Glutamatergic neuron (in vitro differentiated cells): ENCODE results near the gene HCN2. TPM values are rescaled to one million over a fixed set of nuclear protein-coding genes. Genes with fewer than 3 reads are reported as not detected.
A peak's percentile ranks its signal among the peaks of the same experiment; 100 is the strongest.

Source experiments
- DNase-seq: peaks from one replicate; pipeline ENCODE4 v3.0.0; 2022
- H3K27ac Mint-ChIP-seq: one replicate; pipeline ENCODE4 v1.8.0; 2020; ENCODE audit warnings: mild to moderate bottlenecking, mixed read lengths, inconsistent platforms; ENCODE audit not compliant: unreplicated experiment
- H3K27me3 Mint-ChIP-seq: one replicate; pipeline ENCODE4 v1.8.0; 2020; ENCODE audit warnings: mild to moderate bottlenecking, moderate library complexity, mixed read lengths, inconsistent platforms; ENCODE audit not compliant: unreplicated experiment
- H3K36me3 Mint-ChIP-seq: one replicate; pipeline ENCODE4 v1.8.0; 2020; ENCODE audit warnings: mild to moderate bottlenecking, mixed read lengths, inconsistent platforms; ENCODE audit not compliant: unreplicated experiment
- H3K4me1 Mint-ChIP-seq: one replicate; pipeline ENCODE4 v1.8.0; 2020; ENCODE audit warnings: mild to moderate bottlenecking, low read depth, mixed read lengths, inconsistent platforms; ENCODE audit not compliant: unreplicated experiment
- H3K4me3 Mint-ChIP-seq: one replicate; pipeline ENCODE4 v1.8.0; 2020; ENCODE audit warnings: mild to moderate bottlenecking, mixed read lengths, inconsistent platforms; ENCODE audit not compliant: unreplicated experiment
- H3K9me3 Mint-ChIP-seq: one replicate; pipeline ENCODE4 v1.8.0; 2020; ENCODE audit warnings: mild to moderate bottlenecking, moderate library complexity, mixed read lengths, inconsistent platforms; ENCODE audit not compliant: unreplicated experiment
- total RNA-seq: library from RNA; stranded (reverse); fragmentation: NEBNext Ultra II Directional; extraction: Animal tissue kit (Norgen Biotek cat#: 25700); gene quantifications from one replicate; pipeline ENCODE4 v1.2.1, GENCODE V29; 2021; ENCODE audit not compliant: unreplicated experiment
- TF ChIP-seq, protein P1 (sequence below): fragments of 200-600 bp; sonication (generic); IDR thresholded peaks from one replicate; pipeline ENCODE4 v1.5.0; 2021; ENCODE audit not compliant: partially characterized antibody, unreplicated experiment

Gene HCN2
- total RNA-seq, 1 donor from 2014 or later: 33.2 TPM

DNA sequence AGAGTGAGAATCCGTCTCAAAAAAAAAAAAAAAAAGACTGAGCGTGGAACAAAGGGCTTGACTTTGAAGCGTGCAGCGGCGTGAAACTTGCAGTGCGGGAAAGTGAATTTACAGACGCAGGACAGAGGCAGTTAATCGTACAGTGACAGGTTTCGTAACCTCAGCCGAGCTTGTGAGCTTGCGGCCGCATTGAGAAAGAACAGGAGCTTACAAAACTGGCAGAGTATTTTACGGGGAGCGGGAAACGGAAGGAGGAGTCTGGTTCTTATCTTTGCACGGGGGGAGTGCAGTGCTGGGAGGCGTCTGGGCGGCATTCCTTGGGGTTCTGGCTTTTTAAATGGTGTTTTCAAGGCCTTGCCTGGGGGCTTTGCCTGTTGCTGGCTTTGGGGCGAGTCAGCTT is 23.3 kb upstream of the HCN2 start:
- Mint-ChIP-seq H3K36me3 (peaks cover 5% of the 10 kb centered on the region), H3K27ac (no peak overlapping the region), H3K9me3 (peaks cover 21% of the 10 kb centered on the region), H3K4me3 (no peak overlapping the region), H3K4me1 (peaks cover 8% of the 10 kb centered on the region), H3K27me3 (peaks cover 11% of the 10 kb centered on the region)
- DNase-seq: no peak
- TF ChIP-seq, protein P1, sequence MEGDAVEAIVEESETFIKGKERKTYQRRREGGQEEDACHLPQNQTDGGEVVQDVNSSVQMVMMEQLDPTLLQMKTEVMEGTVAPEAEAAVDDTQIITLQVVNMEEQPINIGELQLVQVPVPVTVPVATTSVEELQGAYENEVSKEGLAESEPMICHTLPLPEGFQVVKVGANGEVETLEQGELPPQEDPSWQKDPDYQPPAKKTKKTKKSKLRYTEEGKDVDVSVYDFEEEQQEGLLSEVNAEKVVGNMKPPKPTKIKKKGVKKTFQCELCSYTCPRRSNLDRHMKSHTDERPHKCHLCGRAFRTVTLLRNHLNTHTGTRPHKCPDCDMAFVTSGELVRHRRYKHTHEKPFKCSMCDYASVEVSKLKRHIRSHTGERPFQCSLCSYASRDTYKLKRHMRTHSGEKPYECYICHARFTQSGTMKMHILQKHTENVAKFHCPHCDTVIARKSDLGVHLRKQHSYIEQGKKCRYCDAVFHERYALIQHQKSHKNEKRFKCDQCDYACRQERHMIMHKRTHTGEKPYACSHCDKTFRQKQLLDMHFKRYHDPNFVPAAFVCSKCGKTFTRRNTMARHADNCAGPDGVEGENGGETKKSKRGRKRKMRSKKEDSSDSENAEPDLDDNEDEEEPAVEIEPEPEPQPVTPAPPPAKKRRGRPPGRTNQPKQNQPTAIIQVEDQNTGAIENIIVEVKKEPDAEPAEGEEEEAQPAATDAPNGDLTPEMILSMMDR: no peak

DNA sequence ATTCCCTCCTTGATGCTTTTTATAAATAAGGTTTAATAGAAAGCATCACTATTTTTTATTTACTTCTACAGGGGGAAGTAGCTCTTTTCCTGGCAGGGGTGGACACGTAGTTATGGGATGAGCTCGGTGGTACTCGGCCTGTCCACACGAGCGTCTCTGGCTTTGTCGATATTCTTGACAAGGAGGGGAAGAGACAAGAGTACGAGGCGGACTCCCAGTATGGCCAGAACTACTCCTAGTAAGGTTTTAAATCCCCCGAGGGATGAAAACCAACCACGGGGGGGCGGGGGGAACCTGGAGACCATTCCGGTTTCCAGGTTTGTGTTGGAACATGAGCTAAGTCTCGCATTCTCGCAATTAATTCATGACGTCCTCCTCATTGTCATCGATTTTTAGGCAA is 22.8 kb upstream of the HCN2 start:
- peaks cover 5% of the 10 kb centered on the region for H3K36me3 Mint-ChIP-seq
- TF ChIP-seq, protein P1: no peak
- peaks cover 9% of the 10 kb centered on the region for H3K4me1 Mint-ChIP-seq
- DNase-seq: no peak
- H3K4me3 Mint-ChIP-seq: no peak overlapping the region
- H3K9me3 Mint-ChIP-seq: peaks cover 21% of the 10 kb centered on the region
- H3K27ac Mint-ChIP-seq: peak overlapping the region; percentile 31
- H3K27me3 Mint-ChIP-seq: peaks cover 11% of the 10 kb centered on the region

DNA sequence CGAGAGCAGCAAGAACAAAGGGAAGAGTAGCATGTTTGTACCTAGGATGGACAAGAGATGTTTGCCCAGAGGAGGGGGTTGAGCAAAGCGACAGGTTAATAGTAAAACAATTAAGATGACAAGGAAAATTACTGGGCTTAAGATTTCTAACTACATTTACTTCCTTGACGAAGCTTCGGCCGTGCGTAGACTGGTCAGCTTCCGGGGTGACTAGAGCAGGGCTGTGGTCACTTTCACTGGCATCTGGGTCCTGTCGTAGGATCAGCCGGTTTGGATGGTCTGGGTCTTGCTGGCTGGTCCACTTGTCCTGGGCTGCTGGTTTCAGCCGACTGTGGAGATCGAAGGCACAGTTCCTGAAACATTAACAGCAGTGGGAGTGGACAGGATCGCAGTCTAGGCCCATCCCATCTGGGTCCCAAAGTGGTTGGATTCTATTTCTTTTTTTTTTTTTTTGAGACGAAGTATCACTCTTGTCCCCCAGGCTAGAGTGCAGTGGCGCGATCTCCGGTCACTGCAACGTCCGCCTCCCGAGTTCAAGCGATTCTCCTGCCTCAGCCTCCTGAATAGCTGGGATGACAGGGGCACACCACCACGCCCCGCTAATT is 22.3 kb upstream of the HCN2 start:
- no peak for DNase-seq
- Mint-ChIP-seq H3K9me3 (peaks cover 22% of the 10 kb centered on the region), H3K4me3 (no peak overlapping the region), H3K4me1 (peaks cover 9% of the 10 kb centered on the region), H3K27me3 (peaks cover 13% of the 10 kb centered on the region), H3K27ac (peak overlapping the region; percentile 31), H3K36me3 (peaks cover 4% of the 10 kb centered on the region)
- TF ChIP-seq, protein P1: no peak

DNA sequence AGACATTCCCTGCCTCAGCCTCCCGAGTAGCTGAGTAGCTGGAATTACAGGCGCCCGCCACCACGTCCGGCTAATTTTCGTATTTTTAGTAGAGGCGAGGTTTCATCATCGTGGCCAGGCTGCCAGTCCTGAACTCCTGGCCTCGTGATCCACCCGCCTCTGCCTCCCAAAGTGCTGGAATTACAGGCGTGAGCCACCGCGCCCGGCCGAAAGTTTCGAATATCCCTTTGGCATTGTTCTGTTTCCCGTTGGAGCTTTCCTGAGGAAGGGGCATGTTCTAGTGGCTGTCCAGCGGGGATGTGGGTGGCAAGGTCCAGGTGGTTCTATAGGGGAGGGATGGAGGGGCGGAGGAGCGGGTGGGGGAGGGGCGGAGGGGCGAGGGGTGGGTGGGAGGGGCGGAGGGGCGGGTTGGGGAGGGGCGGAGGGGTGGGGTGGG is 19.4 kb upstream of the HCN2 start:
- H3K27me3 Mint-ChIP-seq: peaks cover 16% of the 10 kb centered on the region
- no peak overlapping the region for H3K4me3 Mint-ChIP-seq
- peaks cover 18% of the 10 kb centered on the region for H3K4me1 Mint-ChIP-seq
- H3K36me3 Mint-ChIP-seq: no peaks in the 10 kb centered on the region
- H3K9me3 Mint-ChIP-seq: peaks cover 24% of the 10 kb centered on the region
- TF ChIP-seq, protein P1: no peak
- DNase-seq: no peak
- H3K27ac Mint-ChIP-seq: no peak overlapping the region

DNA sequence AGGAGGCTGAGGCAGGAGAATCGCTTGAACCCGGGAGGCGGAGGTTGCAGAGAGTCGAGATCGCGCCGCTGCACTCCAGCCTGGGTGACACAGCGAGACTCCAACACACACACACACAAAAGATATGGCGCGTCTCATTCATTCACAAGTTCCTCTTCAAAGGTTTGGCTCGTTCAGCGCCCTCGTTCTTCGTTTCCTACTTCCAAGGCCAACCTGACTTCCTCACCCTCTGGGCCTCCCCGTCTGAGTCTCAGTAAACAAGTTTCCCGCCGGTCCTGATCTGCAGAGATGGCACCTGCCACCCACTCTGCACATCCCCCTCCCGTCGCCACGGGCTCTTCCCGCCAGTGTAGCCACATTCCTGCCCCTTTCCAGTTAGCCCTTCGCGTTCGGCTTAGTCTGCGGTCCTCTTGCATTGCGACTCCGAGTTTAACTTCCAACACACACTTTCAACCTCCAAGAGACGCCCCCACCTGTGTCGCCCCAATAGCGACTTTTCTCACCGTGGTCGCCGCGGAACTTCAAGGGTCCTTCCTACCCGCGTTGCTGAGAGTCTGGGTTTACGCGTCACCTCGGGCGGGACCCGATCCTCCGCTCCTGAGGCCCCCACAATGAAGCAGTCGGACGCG is 18.6 kb upstream of the HCN2 start:
- H3K27me3 Mint-ChIP-seq: peaks cover 16% of the 10 kb centered on the region
- H3K4me3 Mint-ChIP-seq: peak overlapping the region; percentile 94
- TF ChIP-seq, protein P1: no peak
- H3K4me1 Mint-ChIP-seq: peaks cover 18% of the 10 kb centered on the region
- no peaks in the 10 kb centered on the region for H3K36me3 Mint-ChIP-seq
- DNase-seq: no peak
- peaks cover 24% of the 10 kb centered on the region for H3K9me3 Mint-ChIP-seq
- peak overlapping the region; percentile 9 for H3K27ac Mint-ChIP-seq
